Endothelial cell of umbilical vein (primary cell): ENCODE measurements around the gene SAP25. TPM values are rescaled to one million over a fixed set of nuclear protein-coding genes. Genes with fewer than 3 reads are reported as not detected.

Experiments
- BruUV-seq: library from RNA; stranded (reverse); fragments of 400-500 nt; replicated peaks from 2 replicates; lab custom pipeline; 2021; lab: Mats Ljungman, UMichigan
- CTCF ChIA-PET: fragments of 300-600, 350-600 bp; sonication (Branson Sonifier 250); formaldehyde crosslinking; loops from one replicate; lab custom pipeline; 2021; ENCODE audit warnings: antibody characterized with exemption, inconsistent platforms; lab: Charles Lee
- POLR2A ChIA-PET: fragments of 300-600, 350-600 bp; sonication (Branson Sonifier 250); formaldehyde crosslinking; loops from one replicate; lab custom pipeline; 2021; ENCODE audit warnings: antibody characterized with exemption, inconsistent platforms; lab: Charles Lee
- DNase-seq: peaks from one replicate; pipeline ENCODE4 v3.0.0-alpha.2; 2011; ENCODE audit warnings: low read depth, low spot score
- FAIRE-seq: peaks from 2 replicates; lab custom pipeline; 2011; peaks lifted over from hg19 to GRCh38; lab: Jason Lieb, UNC
- H2AFZ ChIP-seq: 2 replicates; pipeline ENCODE4 v1.6.0; 2012; ENCODE audit warnings: low read depth, low read length, control low read depth, inconsistent platforms
- H3K27ac ChIP-seq: 2 replicates; pipeline ENCODE4 v1.5.1; 2011; ENCODE audit warnings: low read depth, mild to moderate bottlenecking, control low read depth, low read length, moderate library complexity; ENCODE audit not compliant: insufficient read depth
- H3K27me3 ChIP-seq, 2 experiments: 2 replicates each; pipeline versions ENCODE4 v1.6.0 to v1.6.1; 2011; ENCODE audit warnings: low read length in 2 of 2, mixed read lengths in 1 of 2; ENCODE audit not compliant: control insufficient read depth in 2 of 2, insufficient read depth in 2 of 2
- H3K36me3 ChIP-seq, 2 experiments: 2 replicates in 1 of 2; 3 replicates in 1 of 2; pipeline ENCODE4 v1.5.1; 2011; ENCODE audit warnings: low read length in 2 of 2, mild to moderate bottlenecking in 1 of 2, moderate library complexity in 1 of 2; ENCODE audit not compliant: control insufficient read depth in 2 of 2, insufficient read depth in 2 of 2; ENCODE audit errors: extremely low read depth in 1 of 2
- H3K4me1 ChIP-seq: 3 replicates; pipeline ENCODE4 v1.5.1; 2011; ENCODE audit warnings: mild to moderate bottlenecking, low read length; ENCODE audit not compliant: control insufficient read depth, insufficient read depth; ENCODE audit errors: extremely low read depth
- H3K4me2 ChIP-seq: 2 replicates; pipeline ENCODE4 v1.6.1; 2011; ENCODE audit warnings: low read length, control low read depth, mixed read lengths; ENCODE audit not compliant: insufficient read depth
- H3K4me3 ChIP-seq, 3 experiments: fragments of 200-600 bp in 1 of 3; sonication (generic), shearing (Covaris generic) in 1 of 3; replicated peaks in 1 of 3; 2 replicates each; pipeline ENCODE4 v1.5.1; 2011 to 2016; ENCODE audit warnings: control low read depth in 3 of 3, low read length in 3 of 3, mild to moderate bottlenecking in 2 of 3, inconsistent platforms in 1 of 3, low read depth in 1 of 3, moderate library complexity in 1 of 3; ENCODE audit not compliant: insufficient read depth in 1 of 3
- H3K79me2 ChIP-seq: 2 replicates; pipeline ENCODE4 v1.6.0; 2012; ENCODE audit warnings: low read length, inconsistent platforms; ENCODE audit not compliant: control insufficient read depth, insufficient read depth
- H3K9ac ChIP-seq: replicated peaks from 2 replicates; pipeline ENCODE3; 2011; ENCODE audit warnings: low read length, control low read depth; ENCODE audit not compliant: insufficient read depth; ENCODE audit errors: extremely low read depth
- H3K9me1 ChIP-seq: replicated peaks from 3 replicates; pipeline ENCODE4 v1.6.0; 2011; ENCODE audit warnings: mild to moderate bottlenecking, low read length; ENCODE audit not compliant: control insufficient read depth, insufficient read depth; ENCODE audit errors: extremely low read depth
- H3K9me3 ChIP-seq: replicated peaks from 2 replicates; pipeline ENCODE4 v1.5.1; 2012; ENCODE audit warnings: low read length, inconsistent platforms; ENCODE audit not compliant: control insufficient read depth, insufficient read depth
- H4K20me1 ChIP-seq: replicated peaks from 2 replicates; pipeline ENCODE3; 2011; ENCODE audit warnings: mild to moderate bottlenecking, low read length; ENCODE audit not compliant: control insufficient read depth, insufficient read depth; ENCODE audit errors: extremely low read depth
- EZH2 ChIP-seq: IDR thresholded peaks from 2 replicates; pipeline ENCODE4 v1.6.1; 2012; ENCODE audit warnings: borderline replicate concordance, low read depth, mild to moderate bottlenecking, moderate library complexity, low read length, inconsistent platforms; ENCODE audit not compliant: severe bottlenecking
- FOS ChIP-seq: IDR thresholded peaks from 2 replicates; pipeline ENCODE4 v1.6.1; 2011; ENCODE audit warnings: mild to moderate bottlenecking, low read length, moderate library complexity, borderline replicate concordance; ENCODE audit not compliant: insufficient read depth
- JUN ChIP-seq: IDR thresholded peaks from 2 replicates; pipeline ENCODE4 v1.6.1; 2011; ENCODE audit warnings: borderline replicate concordance, low read depth; ENCODE audit not compliant: insufficient read length, insufficient read depth
- MYC ChIP-seq: IDR thresholded peaks from one replicate; pipeline ENCODE4 v1.6.1; 2011; ENCODE audit warnings: mild to moderate bottlenecking, low read depth, low read length
- POLR2A ChIP-seq: IDR thresholded peaks from 2 replicates; pipeline ENCODE4 v1.6.1; 2012; ENCODE audit warnings: low read depth, mild to moderate bottlenecking, control low read depth, low read length
- POLR2AphosphoS5 ChIP-seq: IDR thresholded peaks from 2 replicates; pipeline ENCODE4 v1.6.1; 2012; ENCODE audit warnings: low read depth, mild to moderate bottlenecking, control low read depth, low read length, moderate library complexity; ENCODE audit not compliant: insufficient read depth
- dilution Hi-C: fragments of 300-500 bp; cut with MboI; formaldehyde crosslinking; loops from one replicate; pipeline ENCODE4 v1.15.0; 2019; ENCODE audit warnings: low sequenced_read_pairs; ENCODE audit not compliant: extremely low pct_ligation_motif_present
- intact Hi-C: fragments of 100-400 bp; cut with micrococcal nuclease; formaldehyde crosslinking; loops from one replicate; pipeline ENCODE4 v1.10.0; 2022
- polyA plus RNA-seq, 4 experiments: library from polyadenylated mRNA; depleted of rRNA in 3 of 4; stranded (reverse) in 3 of 4; unstranded in 1 of 4; fragments of >200 nt; gene quantifications; 2 replicates each; pipeline versions ENCODE4 v1.2.1 to v1.2.3, GENCODE V29; 2011 to 2012; ENCODE audit warnings: missing spikeins in 1 of 4
- total RNA-seq: library from RNA; stranded (reverse); gene quantifications from 2 replicates; pipeline ENCODE4 v1.2.3, GENCODE V29; 2021
- TF ChIP-seq, protein P1 (sequence below): IDR thresholded peaks from 2 replicates; pipeline ENCODE4 v1.6.1; 2011; ENCODE audit not compliant: insufficient read depth, insufficient read length

The SAP25 gene
- total and polyA plus RNA-seq, 2 donors (not counting 3 experiments of a cell fraction or from before 2014, with no cell fraction given) = 3.2 TPM

DNA sequence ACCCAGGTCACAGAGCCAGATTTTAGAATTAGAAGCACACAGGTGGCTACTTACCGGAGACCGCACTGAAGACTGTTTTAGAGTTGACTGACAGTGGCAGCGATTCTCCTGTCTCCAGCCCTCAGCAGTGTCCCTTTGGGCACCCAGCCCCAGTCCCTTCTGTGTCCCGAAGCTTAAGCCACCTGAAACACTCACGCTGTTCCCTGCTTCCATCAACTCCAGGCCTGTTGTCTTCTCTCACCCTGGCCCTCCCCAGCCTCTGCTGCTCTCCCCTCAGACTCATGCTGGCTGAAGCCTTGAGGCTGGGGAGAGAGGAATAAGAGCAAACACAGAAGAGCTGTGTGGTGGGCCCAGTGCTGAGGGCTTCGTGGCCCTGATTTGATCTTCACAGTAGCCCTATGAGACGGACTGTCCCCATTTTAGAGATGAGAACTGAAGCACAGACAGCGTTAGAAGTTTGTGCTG lies 10.6 kb downstream of the SAP25 start:
- H4K20me1 ChIP-seq = no peaks in the 10 kb centered on the region
- H3K9ac ChIP-seq = no peak overlapping the region
- no peak overlapping the region for H3K27ac ChIP-seq
- DNase-seq (no peak), FAIRE-seq (no peak)
- H3K4me1 ChIP-seq = peaks cover 6% of the 10 kb centered on the region
- intact Hi-C loops = no loop called here
- H3K4me2 ChIP-seq = no peak overlapping the region
- ChIA-PET POLR2A (no interaction called here), CTCF (interaction anchor here (1.2 to 3.2 kb wide), 12 partner anchors 8 to 162 kb away, joined by 3 to 34 read pairs (median 5); partner anchors contain the start of gene AGFG2)
- no peaks in the 10 kb centered on the region for H3K27me3 ChIP-seq
- H3K36me3 ChIP-seq = peaks cover 0 to 24% of the 10 kb centered on the region in 2 experiments
- dilution Hi-C loops = no loop called here
- no peak overlapping the region for H3K4me3 ChIP-seq
- H3K9me1 ChIP-seq = no peaks in the 10 kb centered on the region
- no peaks in the 10 kb centered on the region for H3K79me2 ChIP-seq
- no peak for TF ChIP-seq MYC
- no peak for TF ChIP-seq JUN
- TF ChIP-seq FOS = no peak
- no peak for TF ChIP-seq EZH2
- TF ChIP-seq, protein P1, sequence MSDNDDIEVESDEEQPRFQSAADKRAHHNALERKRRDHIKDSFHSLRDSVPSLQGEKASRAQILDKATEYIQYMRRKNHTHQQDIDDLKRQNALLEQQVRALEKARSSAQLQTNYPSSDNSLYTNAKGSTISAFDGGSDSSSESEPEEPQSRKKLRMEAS = no peak
- no peak for TF ChIP-seq POLR2AphosphoS5
- no peak for TF ChIP-seq POLR2A
- no TSS peak for BruUV-seq
- no peaks in the 10 kb centered on the region for H3K9me3 ChIP-seq
- no peak overlapping the region for H2AFZ ChIP-seq
